NOMO-1 treated with dmso at 0.1 percent for 144 hours (cell line): ENCODE results near the gene TCF3.
"Not testable (repeated sequence)": the region's sequence is repeated elsewhere in the genome, so short reads cannot be mapped to it uniquely, and the experiment has no call there.

ENCODE experiments used
- DNase-seq: peaks from one replicate; lab custom pipeline; 2025; ENCODE audit not compliant: unreplicated experiment; lab: John Stamatoyannopoulos, UW

Gene TCF3

DNA sequence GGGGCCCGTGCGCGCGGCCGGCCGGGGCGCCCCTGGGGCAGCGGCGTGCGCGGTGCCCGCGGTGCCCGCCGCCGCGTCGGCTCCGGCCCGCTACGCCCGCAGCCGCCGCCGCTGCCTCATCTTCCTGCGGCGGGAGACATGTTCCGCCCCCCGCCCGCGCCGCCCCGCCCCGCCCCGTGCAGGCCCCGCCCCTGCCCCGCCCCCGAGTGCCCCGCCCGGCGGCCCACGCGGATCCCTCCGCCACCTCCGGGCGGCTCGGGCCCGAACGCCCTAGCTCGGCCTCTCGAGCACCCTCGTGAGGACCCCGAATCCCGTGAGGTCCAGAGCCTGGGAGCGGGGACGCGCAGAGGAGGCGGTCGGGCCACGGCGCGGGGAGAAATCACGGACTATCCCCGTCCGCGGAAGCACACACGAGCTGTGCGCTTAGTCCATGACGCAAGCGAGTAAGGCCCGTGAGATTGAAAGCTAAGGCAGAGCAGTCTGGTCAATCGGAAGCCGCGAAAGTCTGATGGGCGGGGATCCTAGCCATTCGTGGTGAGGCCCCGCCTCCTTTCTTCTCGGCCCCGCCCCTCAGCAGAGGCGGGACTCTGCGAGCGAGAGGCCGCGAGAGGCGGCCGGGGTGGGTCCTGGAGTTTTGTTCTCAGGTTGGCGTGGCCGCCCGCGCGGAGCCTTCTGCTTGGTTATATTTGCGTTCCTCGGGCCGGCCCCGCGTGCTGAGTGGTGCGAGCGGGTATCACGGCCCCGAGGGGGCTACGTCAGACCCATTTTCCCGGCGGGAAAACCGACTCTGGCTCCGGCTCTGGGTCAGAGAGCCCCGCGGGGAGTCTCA lies at the start of gene TCF3:
TCF3 (minus strand) TSS at position 145 of the 829 bp plus-strand sequence. CDS start 2,367 bp downstream, outside the sequence.
- DNase-seq, result peak; percentile 97

DNA sequence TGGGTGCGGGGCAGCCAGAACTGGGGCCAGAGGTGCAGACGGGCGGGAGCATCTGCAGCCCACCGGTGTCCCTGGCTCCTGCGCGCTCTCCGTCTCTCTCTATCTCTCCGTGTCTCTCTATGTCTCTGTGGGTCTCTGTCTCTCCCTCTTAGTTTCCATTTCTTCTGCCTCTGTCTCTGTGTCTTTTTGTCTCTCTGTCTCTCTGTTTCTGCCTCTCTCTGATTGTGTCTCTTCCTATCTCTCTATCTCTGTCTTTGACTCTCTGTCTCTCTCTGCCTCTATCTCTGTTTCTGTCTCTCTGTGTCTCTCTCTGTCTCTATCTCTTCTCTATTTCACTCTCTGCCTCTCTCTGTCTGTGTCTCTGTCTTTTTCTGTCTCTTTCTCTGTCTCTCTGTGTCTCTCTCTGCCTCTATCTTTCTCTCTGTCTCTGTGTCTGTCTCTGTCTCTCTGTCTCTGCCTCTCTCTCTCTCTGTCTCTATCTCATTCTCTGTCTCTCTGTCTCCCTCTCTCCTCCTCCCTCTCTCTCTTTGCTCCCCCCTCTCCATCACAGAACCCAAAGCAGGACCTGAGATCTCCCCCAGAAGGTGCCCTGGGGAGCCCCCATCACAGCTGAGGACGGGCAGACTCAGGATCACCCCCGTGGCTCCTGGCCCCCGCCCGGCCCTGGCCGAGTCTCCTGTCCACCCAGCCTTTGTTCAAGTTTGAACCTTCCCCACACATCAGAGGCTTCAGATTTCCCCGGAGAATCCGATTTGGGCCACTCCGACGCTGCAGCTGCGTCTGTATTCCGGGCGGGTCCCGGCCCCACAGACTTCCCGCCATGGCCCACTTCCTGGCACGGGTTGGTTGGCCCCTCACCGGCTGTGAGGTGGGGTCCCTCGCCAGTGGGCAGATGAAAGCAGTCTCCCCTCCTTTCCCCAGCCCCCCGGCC lies 48.6 kb upstream of the TCF3 start:
- DNase-seq, result no peak

DNA sequence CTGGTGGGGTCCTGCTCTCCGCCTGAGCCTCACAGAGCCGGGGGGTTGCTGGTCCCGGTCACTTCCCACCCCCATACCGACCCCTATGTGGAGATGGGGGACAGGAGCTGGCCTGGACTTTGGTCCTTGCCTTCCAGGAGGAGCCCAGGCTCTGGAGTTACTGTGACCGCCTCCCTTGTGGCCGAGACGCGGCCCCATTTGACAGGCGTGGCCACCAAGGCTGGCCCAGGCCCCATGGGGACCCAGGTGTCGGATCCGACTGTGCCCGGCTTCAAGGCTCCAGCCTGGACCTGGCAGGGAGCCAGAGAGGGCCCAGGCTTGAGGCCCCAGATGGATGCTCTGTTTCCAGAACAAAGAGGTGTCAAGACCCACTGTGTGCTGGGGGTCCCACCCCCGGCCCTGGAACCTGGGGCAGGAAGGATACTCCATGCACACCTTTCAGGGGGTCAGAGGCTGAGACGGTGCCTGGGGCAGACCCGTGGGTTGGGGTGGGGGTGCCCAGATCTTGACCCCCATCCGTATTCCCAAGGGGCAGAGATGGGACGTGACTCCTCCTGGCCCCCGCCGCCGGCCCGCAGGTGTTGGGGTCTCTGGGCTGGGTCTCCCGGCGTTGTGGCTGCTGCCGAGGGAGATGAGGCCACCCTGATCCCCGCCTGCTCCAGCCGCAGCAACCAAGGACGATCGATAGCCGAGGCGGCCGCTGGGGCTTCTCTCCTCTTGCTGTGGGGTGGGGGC lies 47.8 kb upstream of the TCF3 start:
- no peak for DNase-seq

DNA sequence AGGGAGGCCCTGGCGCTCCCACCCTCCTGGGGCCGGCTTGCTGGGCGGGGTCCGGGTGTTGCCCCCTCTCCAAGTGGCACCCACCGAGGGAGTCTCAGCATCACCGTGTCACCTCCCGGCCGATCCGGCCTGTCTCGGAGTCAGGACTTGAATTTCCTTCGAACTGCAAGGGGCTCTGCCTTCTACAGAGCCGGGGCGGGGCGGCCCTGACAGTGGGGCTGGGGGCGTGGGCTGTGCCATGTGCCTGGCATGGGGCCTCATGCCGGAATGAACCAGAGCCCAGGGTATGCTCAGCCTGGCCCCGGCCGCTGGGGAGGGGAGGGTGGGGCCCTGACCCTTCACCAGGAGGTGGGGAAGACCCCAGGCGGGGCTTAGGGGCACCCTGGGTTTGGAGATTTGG lies 47.0 kb upstream of the TCF3 start:
- no peak for DNase-seq

DNA sequence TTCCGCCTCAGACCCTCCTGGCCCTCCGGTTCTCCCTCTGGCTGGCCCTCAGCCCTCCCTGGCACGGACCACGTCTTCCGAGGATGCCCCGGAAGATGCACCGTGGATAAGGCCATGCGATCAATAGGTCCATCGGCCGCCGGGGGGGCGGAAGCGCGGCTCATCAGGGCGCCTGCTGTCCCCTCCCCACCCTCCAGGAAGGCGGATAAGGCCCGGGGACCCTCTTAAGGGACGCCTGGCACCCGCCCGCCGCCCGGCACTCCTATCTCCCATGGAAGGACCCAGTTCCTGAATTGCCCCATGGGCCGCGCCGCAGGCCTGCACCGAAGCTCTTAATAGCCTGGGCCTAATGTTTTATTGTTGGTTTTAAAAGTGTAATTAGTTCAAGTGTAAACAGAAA lies 46.2 kb upstream of the TCF3 start:
- DNase-seq, result no peak

GRCh38 chr19:1695481-1695880 lies 43.1 kb upstream of the TCF3 start:
- DNase-seq, result not testable (repeated sequence)

GRCh38 chr19:1691589-1692290 lies 39.3 kb upstream of the TCF3 start:
- no peak for DNase-seq

GRCh38 chr19:1690699-1691307 lies 38.4 kb upstream of the TCF3 start:
- DNase-seq, result no peak

- DNase-seq, result not testable (repeated sequence)
These were observed 33.4 kb upstream of the TCF3 start for GRCh38 chr19:1685785-1686184.

DNA sequence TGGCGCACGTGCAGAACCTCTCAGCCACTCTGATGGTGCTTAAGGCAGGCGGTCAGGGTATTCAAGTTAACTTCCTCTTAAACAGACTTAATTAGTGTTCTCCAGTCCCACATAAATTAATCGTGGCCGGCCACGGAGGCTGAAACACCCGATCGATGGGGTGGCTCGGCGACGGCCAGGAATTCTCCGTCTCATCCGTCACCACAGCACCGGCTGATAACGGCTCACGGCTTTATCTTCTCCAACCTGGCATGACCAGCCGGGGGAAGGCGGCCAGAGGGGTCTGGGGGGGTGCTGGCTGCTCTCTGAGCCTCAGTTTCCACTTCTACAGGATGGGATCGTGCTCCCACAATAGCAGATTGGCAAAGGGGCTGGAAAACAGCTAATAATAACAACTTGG lies 32.6 kb upstream of the TCF3 start:
- DNase-seq, result no peak

GRCh38 chr19:1684573-1684912 lies 32.1 kb upstream of the TCF3 start:
- no peak for DNase-seq

DNA sequence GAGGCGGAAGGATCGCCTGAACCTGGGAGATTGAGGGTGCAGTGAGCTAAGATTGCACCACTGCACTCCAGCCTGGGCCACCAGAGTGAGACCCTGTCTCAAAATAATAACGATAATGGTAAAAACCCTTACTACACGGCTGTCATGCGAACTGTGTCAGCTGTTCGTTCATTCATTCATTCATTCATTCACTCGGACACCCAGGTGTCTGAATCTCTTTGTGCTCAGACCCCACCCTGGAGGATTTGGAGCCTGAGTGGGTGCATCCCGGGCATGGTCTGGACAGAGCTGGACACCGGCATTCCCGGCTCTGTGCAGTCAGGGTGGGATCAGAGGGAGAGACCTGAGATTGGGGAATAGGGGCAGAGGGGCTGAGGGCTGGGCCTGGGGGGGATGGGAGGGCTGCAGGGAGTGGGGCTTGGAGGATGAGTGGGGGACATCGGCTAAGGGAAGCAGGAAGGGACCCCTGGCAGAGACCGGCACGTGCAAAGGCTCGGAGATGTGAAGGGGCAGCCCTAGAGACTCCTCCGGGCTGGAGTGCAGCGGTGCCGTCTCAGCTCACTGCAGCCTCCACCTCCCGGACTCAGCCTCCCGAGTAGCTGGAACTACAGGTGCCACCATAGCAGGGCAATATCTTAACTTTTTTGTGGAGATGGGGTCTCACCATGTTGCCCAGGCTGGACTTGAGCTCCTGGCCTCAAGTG lies 31.6 kb upstream of the TCF3 start:
- DNase-seq, result no peak

- DNase-seq, result no peak
These were observed 28.6 kb upstream of the TCF3 start for GRCh38 chr19:1680976-1681375.

GRCh38 chr19:1678073-1678472 lies 25.7 kb upstream of the TCF3 start:
- DNase-seq, result no peak

DNA sequence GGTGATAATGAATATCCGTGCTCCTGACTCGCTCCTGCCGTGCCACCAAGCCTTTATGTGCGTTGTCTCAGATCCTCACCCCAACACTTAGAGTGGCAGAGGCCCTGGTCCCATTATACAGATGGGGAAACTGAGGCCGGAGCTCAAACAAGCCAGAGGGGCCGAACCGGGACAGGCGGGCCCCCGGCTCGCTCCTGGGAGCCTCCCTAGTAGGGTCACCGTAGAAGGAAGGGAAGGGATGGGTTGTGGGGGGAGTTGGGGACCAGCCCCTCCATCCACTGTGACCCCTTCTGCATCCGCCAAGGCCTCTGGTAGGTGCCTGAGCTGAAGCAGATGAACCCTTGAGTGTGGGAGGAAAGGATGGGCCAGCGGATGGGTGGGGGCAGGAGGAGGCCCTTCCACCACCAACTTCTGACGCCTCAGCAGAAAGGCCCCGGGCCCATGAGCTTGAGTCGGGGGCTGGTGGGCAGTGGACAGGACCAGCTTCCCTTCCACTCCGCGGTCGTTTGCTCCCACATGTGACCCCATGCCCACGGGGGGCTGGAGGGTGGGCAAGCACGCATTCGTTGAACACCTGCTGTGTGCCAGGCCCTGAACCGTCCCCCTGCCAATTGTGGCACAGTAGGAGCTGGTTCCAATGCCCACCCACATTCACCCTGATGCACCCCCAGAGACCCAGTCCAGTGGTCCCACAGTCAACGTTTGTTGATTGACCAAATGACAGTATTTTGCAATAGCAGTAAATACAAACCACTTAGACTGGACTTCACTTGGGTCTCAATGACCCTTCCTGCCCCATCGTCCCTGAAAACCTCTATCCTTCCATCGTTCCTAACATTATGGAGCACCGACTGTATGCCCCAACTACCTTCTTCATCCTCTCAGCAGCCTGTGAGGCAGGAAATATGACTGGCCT lies 24.2 kb upstream of the TCF3 start:
- DNase-seq, result no peak

- DNase-seq, result no peak
These were observed 23.4 kb upstream of the TCF3 start for GRCh38 chr19:1675633-1676350.

GRCh38 chr19:1674293-1674679 lies 21.9 kb upstream of the TCF3 start:
- no peak for DNase-seq

GRCh38 chr19:1673645-1674292 lies 21.4 kb upstream of the TCF3 start:
- no peak for DNase-seq
